ENCODE measurements around the gene MUC21.

MUC21 gene

GRCh38 chr6:30983439-30983838 lies at the start of gene MUC21:
MUC21 (plus strand) TSS chr6:30983718; CDS start chr6:30983959, 241 bp downstream.
- H3K4me3 ChIP-seq (ENCODE audit: low read length) = no peak within 1 kb of the TSS
- TF ChIP-seq ZNF274 (IDR thresholded peaks at IDR 0.05; ENCODE audit: low read depth, low read length) = no peak

- TF ChIP-seq ZNF274 (IDR thresholded peaks at IDR 0.05; ENCODE audit: low read depth, low read length) = no peak
- no peak overlapping the region for H3K4me3 ChIP-seq (ENCODE audit: low read length)
These were observed 48.5 kb upstream of the MUC21 start for GRCh38 chr6:30935018-30935417.

GRCh38 chr6:30937265-30937664 lies 46.3 kb upstream of the MUC21 start:
- TF ChIP-seq ZNF274 (IDR thresholded peaks at IDR 0.05; ENCODE audit: low read depth, low read length) = no peak
- no peak overlapping the region for H3K4me3 ChIP-seq (ENCODE audit: low read length)

GRCh38 chr6:30938730-30939129 lies 44.8 kb upstream of the MUC21 start:
- no peak for TF ChIP-seq ZNF274 (IDR thresholded peaks at IDR 0.05; ENCODE audit: low read depth, low read length)
- no peak overlapping the region for H3K4me3 ChIP-seq (ENCODE audit: low read length)

- no peak overlapping the region for H3K4me3 ChIP-seq (ENCODE audit: low read length)
- TF ChIP-seq ZNF274 (IDR thresholded peaks at IDR 0.05; ENCODE audit: low read depth, low read length) = no peak
These were observed 44.0 kb upstream of the MUC21 start for GRCh38 chr6:30939473-30939872.

GRCh38 chr6:30940361-30940986 lies 43.0 kb upstream of the MUC21 start, which contains the start of gene MUCL3:
MUCL3 (plus strand) TSS chr6:30940973; CDS start chr6:30941000, 27 bp downstream.
- TF ChIP-seq ZNF274 (IDR thresholded peaks at IDR 0.05; ENCODE audit: low read depth, low read length) = no peak
- no peak within 1 kb of the TSS for H3K4me3 ChIP-seq (ENCODE audit: low read length)

- no peak for TF ChIP-seq ZNF274 (IDR thresholded peaks at IDR 0.05; ENCODE audit: low read depth, low read length)
- no peak overlapping the region for H3K4me3 ChIP-seq (ENCODE audit: low read length)
These were observed 41.0 kb upstream of the MUC21 start for GRCh38 chr6:30942338-30943060.

GRCh38 chr6:30944051-30944450 lies 39.5 kb upstream of the MUC21 start:
- no peak overlapping the region for H3K4me3 ChIP-seq (ENCODE audit: low read length)
- TF ChIP-seq ZNF274 (IDR thresholded peaks at IDR 0.05; ENCODE audit: low read depth, low read length) = no peak

- no peak for TF ChIP-seq ZNF274 (IDR thresholded peaks at IDR 0.05; ENCODE audit: low read depth, low read length)
- H3K4me3 ChIP-seq (ENCODE audit: low read length) = no peak overlapping the region
These were observed 38.2 kb upstream of the MUC21 start for GRCh38 chr6:30945281-30945680.

- no peak overlapping the region for H3K4me3 ChIP-seq (ENCODE audit: low read length)
- no peak for TF ChIP-seq ZNF274 (IDR thresholded peaks at IDR 0.05; ENCODE audit: low read depth, low read length)
These were observed 36.3 kb upstream of the MUC21 start for GRCh38 chr6:30947231-30947630.

GRCh38 chr6:30948811-30949210 lies 34.7 kb upstream of the MUC21 start:
- no peak for TF ChIP-seq ZNF274 (IDR thresholded peaks at IDR 0.05; ENCODE audit: low read depth, low read length)
- no peak overlapping the region for H3K4me3 ChIP-seq (ENCODE audit: low read length)

GRCh38 chr6:30951907-30952469 lies 31.5 kb upstream of the MUC21 start:
- TF ChIP-seq ZNF274 (IDR thresholded peaks at IDR 0.05; ENCODE audit: low read depth, low read length) = no peak
- no peak overlapping the region for H3K4me3 ChIP-seq (ENCODE audit: low read length)

- peak overlapping the region; percentile 50; the same call in 1 of the 2 replicates for H3K4me3 ChIP-seq (ENCODE audit: low read length)
- TF ChIP-seq ZNF274 (IDR thresholded peaks at IDR 0.05; ENCODE audit: low read depth, low read length) = no peak
These were observed 28.7 kb upstream of the MUC21 start for GRCh38 chr6:30954631-30955366.

GRCh38 chr6:30955367-30956042 lies 28.0 kb upstream of the MUC21 start:
- no peak for TF ChIP-seq ZNF274 (IDR thresholded peaks at IDR 0.05; ENCODE audit: low read depth, low read length)
- H3K4me3 ChIP-seq (ENCODE audit: low read length) = peak overlapping the region; percentile 50; the same call in 1 of the 2 replicates

All from GM08714 (cell line).